Measurements from ENCODE around the gene IRX6. TPM values are rescaled to one million over a fixed set of nuclear protein-coding genes. Genes with fewer than 3 reads are reported as not detected.
A peak's percentile ranks its signal among the peaks of the same experiment; 100 is the strongest.

IRX6 gene
- total RNA-seq, 1 donor, result not detected

DNA sequence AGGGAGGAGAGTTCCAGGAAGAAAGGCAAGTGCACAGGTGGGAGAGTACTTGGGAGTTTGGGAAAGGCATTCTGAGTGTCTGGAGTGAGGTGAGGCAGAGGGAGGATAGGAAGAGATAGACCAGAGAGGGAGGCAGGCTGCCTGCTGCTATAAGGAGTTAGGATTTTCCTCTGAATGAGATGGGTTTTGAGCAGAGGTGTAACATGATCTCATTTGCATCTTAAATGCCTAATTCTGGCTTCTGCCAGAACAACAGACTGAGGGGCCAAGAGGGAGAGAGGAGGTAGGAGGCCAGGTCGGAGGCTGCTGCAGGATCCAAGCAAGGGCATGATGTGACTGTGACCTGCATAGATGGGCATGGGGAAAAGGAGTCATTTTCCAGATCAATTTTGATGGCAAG is 31.5 kb upstream of the IRX6 start:
- no peak overlapping the region for H3K4me3 ChIP-seq (ENCODE audit: low read depth, low read length)
- TF ChIP-seq CTCF (IDR thresholded peaks at IDR 0.05; ENCODE audit: insufficient read depth, low read depth, low read length), result no peak
- no peak for DNase-seq (ENCODE audit: low read depth)

GRCh38 chr16:55294129-55294528 is 29.9 kb upstream of the IRX6 start:
- TF ChIP-seq CTCF (IDR thresholded peaks at IDR 0.05; ENCODE audit: insufficient read depth, low read depth, low read length), result no peak

GRCh38 chr16:55294931-55295342 is 29.1 kb upstream of the IRX6 start:
- no peak for TF ChIP-seq CTCF (IDR thresholded peaks at IDR 0.05; ENCODE audit: insufficient read depth, low read depth, low read length)
- no peak for DNase-seq (ENCODE audit: low read depth)

More at GRCh38 chr16:55294129-55294528, 29.9 kb upstream of the IRX6 start:
- H3K4me3 ChIP-seq (ENCODE audit: low read depth, low read length), result no peak overlapping the region
- DNase-seq (ENCODE audit: low read depth), result no peak

DNA sequence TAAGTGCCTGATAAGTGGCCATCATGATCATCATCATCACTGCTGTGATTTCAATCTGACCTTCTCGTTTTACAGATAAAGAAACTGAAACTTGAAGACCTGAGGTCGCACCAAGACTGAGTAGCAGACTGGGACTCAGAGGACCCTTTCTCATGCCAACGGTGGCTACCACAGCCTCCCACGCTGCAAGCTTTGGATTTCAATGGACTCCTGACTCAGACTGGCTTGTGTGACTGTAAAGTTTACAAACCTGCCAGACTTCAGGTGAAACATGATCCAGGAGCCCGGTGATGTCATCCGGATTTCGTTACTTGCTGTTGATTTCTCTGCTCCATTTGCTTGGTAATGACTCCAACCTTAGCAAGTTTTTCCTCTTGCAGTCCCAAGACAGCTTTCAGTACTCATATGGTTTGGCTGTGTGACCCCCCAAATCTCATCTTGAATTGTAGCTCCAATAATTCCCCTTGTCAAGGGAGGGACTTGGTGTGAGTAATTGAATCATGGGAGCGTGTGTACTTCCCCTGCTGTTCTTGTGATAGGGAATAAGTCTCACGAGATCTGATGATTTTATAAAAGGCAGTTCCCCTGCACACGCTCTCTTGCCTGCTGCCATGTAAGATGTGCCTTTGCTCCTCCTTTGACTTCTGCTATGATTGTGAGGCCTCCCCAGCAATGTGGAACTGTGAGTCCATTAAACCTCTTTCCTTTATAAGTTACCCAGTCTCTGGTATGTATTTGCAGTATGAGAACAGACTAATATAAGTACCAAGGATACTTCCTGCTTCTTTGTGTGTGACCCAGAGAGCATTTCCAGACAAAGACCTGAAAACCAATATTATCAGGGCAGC is 26.7 kb upstream of the IRX6 start:
- H3K4me3 ChIP-seq (ENCODE audit: low read depth, low read length), result no peak overlapping the region
- no peak for TF ChIP-seq CTCF (IDR thresholded peaks at IDR 0.05; ENCODE audit: insufficient read depth, low read depth, low read length)

More at GRCh38 chr16:55294931-55295342, 29.1 kb upstream of the IRX6 start:
- no peak overlapping the region for H3K4me3 ChIP-seq (ENCODE audit: low read depth, low read length)

GRCh38 chr16:55297910-55298479 is 26.0 kb upstream of the IRX6 start:
- DNase-seq (ENCODE audit: low read depth), result no peak
- no peak overlapping the region for H3K4me3 ChIP-seq (ENCODE audit: low read depth, low read length)
- TF ChIP-seq CTCF (IDR thresholded peaks at IDR 0.05; ENCODE audit: insufficient read depth, low read depth, low read length), result no peak

More for the DNA sequence above, 26.7 kb upstream of the IRX6 start:
- peak; percentile 1 for DNase-seq (ENCODE audit: low read depth)

GRCh38 chr16:55301385-55302008 is 22.5 kb upstream of the IRX6 start:
- H3K4me3 ChIP-seq (ENCODE audit: low read depth, low read length), result no peak overlapping the region
- TF ChIP-seq CTCF (IDR thresholded peaks at IDR 0.05; ENCODE audit: insufficient read depth, low read depth, low read length), result no peak
- no peak for DNase-seq (ENCODE audit: low read depth)

Measured in fibroblast of villous mesenchyme (primary cell).